Measurements from ENCODE around the gene TOR1AIP1. TPM values are rescaled to one million over a fixed set of nuclear protein-coding genes. Genes with fewer than 3 reads are reported as not detected.

The TOR1AIP1 gene
- total and polyA plus RNA-seq, 2 of the 4 experiments (the other 2 are of a cell fraction) = 20.7 to 64.5 TPM

Other genes starting within 250 kb of the TOR1AIP1 start
- gene FAM163A, start 139.0 kb upstream of the TOR1AIP1 start, total RNA-seq (2012; rRNA removed) = not detected in 2 replicates
- gene FAM163A, start 139.0 kb upstream of the TOR1AIP1 start, polyA plus RNA-seq (2012; rRNA removed) = not detected in 2 replicates
- gene TOR1AIP2, start 4.5 kb upstream of the TOR1AIP1 start, total RNA-seq (2012; rRNA removed) = 85.0 and 109 TPM in 2 replicates
- gene TOR1AIP2, start 4.5 kb upstream of the TOR1AIP1 start, polyA plus RNA-seq (2012; rRNA removed) = 17.3 and 20.7 TPM in 2 replicates
- 36.4 and 55.8 TPM in 2 replicates for gene CEP350, start 72.5 kb downstream of the TOR1AIP1 start, total RNA-seq (2012; rRNA removed)
- gene CEP350, start 72.5 kb downstream of the TOR1AIP1 start, polyA plus RNA-seq (2012; rRNA removed) = 4.5 and 5.0 TPM in 2 replicates

Data from IMR-90 (cell line).